Measurements from ENCODE around the gene CACNB4. TPM values are rescaled to one million over a fixed set of nuclear protein-coding genes. Genes with fewer than 3 reads are reported as not detected.

Gene CACNB4
- total RNA-seq, 3 donors from 2014 or later, result 0.05 to 0.26 (median 0.15) TPM

DNA sequence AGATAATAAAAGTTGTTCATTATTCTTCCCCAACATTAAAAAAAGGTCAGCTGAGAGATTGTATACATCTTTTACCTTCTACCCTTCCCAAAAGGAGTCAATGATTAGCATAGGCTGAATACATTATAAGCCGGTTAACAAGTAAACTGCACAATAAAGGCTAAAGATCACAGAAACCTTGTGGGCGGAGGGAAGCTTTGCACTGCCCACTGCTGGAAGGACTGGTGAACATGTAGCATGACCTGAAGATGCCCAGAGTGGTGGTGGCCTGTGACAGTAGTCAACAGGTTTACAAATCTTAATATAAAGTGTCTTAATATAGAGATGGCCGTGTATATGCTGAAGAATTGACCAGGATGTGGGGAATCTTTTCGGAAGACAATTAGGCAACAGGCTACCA lies 306.3 kb downstream of the CACNB4 start:
- DNase-seq, result no peak
- Mint-ChIP-seq H3K4me3 (no peak overlapping the region), H3K9me3 (no peaks in the 10 kb centered on the region), H3K36me3 (ENCODE audit: insufficient read depth) (peaks cover 24% of the 10 kb centered on the region), H3K4me1 (ENCODE audit: low read depth) (no peaks in the 10 kb centered on the region), H3K27me3 (ENCODE audit: low read depth) (no peaks in the 10 kb centered on the region)
- no peak for ATAC-seq

DNA sequence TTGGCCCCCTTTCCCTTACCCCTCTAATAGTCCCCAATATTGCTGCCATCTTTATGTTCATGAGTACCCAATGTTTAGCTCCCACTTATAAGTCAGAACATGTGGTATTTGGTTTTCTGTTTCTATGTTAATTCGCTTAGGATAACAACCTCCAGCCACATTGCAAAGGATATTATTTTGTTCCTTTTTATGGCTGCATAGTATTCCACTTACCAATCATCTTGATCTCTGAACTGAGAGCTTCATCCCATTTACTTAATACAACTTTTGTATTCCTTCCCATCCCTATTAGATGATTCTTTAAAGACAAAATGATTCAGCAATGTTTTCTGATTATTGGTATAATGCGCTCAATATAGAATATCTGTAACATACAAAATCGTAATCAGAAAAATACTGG lies 307.3 kb downstream of the CACNB4 start:
- no peak overlapping the region for H3K4me3 Mint-ChIP-seq
- no peak for ATAC-seq
- H3K9me3 Mint-ChIP-seq, result no peaks in the 10 kb centered on the region
- DNase-seq, result no peak
- H3K27me3 Mint-ChIP-seq (ENCODE audit: low read depth), result no peaks in the 10 kb centered on the region
- H3K36me3 Mint-ChIP-seq (ENCODE audit: insufficient read depth), result peaks cover 21% of the 10 kb centered on the region
- no peaks in the 10 kb centered on the region for H3K4me1 Mint-ChIP-seq (ENCODE audit: low read depth)

DNA sequence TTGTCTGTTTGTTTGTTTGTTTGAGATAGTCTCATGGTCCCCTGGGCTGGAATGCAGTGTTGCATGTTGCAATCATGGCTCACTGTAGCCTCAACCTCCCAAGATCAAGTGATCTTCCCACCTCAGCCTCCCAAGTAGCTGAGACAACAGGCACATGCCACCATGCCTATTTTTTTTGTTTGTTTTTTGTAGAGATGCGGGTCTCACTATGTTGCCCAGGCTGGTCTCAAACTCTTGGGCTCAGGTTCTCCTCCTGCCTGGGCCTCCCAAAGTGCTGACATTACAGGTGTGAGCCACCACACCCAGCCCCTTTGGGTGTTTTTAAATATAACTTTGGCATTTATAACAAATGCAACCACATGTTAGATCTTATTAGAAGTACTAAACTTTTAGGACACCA lies 308.2 kb downstream of the CACNB4 start:
- no peak overlapping the region for H3K4me3 Mint-ChIP-seq
- no peak for DNase-seq
- no peaks in the 10 kb centered on the region for H3K4me1 Mint-ChIP-seq (ENCODE audit: low read depth)
- no peak for ATAC-seq
- no peaks in the 10 kb centered on the region for H3K27me3 Mint-ChIP-seq (ENCODE audit: low read depth)
- H3K9me3 Mint-ChIP-seq, result no peaks in the 10 kb centered on the region
- peaks cover 25% of the 10 kb centered on the region for H3K36me3 Mint-ChIP-seq (ENCODE audit: insufficient read depth)

DNA sequence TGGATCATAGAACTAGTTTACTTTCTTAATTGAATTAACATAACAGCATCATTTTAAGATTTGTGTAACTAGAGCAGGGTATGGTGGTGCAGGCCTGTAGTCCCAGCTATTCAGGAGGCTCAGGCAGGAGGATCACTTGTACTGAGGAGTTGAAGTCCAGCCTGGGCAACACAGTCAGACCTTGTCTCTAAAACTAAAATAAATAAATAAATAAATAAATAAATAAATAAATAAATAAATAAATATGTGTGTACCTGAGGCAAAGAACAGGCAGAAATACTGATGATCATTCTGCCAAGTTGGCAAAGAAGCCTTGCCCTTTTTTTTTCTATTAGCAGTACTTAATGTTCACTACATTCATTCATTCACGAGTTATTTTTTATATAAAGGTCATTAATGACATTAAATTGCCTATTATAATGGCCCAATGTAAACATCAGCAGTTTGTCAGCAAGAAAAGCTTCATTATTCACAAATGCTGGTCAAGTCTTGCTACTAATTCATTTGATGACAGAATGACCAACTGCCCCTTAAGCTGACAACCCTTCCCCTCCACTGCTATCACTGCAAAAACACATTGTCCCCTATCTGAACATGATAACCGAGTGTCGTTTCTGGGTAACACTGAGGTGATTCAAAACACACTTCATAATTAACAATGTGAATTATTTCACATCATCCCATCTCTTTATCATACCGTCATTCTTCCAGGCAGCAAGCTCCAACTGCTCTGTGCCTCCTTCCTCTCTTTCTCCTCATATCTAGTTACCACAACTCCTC lies 309.6 kb downstream of the CACNB4 start:
- Mint-ChIP-seq H3K4me3 (no peak overlapping the region), H3K4me1 (ENCODE audit: low read depth) (no peaks in the 10 kb centered on the region), H3K36me3 (ENCODE audit: insufficient read depth) (peaks cover 34% of the 10 kb centered on the region), H3K9me3 (no peaks in the 10 kb centered on the region), H3K27me3 (ENCODE audit: low read depth) (no peaks in the 10 kb centered on the region)
- ATAC-seq, result no peak
- DNase-seq, result no peak

DNA sequence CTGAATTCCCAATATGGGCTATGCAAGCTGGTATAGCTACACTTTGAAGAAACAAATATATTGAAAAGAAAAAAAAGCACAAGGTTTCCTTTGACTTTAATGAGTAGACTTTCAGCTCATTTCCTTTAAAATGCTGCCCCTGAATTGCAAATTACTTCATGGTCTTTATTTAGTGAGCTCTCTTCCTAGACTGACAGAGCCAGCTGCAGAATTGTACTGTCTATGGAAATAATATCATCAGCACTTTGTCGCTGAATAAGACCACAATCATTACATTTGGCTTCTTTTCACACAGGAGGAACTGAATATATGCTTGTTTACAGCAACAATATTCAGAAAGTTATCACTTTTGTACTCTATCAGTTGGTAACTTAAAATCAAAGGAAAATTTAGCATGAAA lies 312.4 kb downstream of the CACNB4 start:
- Mint-ChIP-seq H3K4me3 (no peak overlapping the region), H3K4me1 (ENCODE audit: low read depth) (no peaks in the 10 kb centered on the region), H3K9me3 (no peaks in the 10 kb centered on the region), H3K36me3 (ENCODE audit: insufficient read depth) (peaks cover 37% of the 10 kb centered on the region), H3K27me3 (ENCODE audit: low read depth) (no peaks in the 10 kb centered on the region)
- no peak for DNase-seq
- ATAC-seq, result no peak

DNA sequence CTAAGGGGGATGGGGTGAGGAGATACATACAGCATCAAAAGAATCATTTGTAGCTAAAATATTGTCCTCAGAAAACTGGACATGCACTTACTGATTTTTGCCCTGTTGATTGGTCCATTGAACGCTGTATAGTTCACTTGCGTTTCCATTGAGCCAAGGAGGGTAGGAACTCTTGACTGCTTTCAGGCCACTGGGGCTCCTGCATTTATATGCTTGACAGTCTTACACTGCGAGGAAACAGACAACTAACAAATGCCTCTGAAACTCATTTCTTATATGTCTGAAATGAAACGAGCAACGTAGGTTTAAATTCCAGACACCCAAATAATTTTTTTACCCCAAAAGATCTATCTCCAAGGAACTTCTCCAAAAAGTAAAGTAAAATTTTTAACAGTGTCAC lies 312.8 kb downstream of the CACNB4 start:
- no peaks in the 10 kb centered on the region for H3K4me1 Mint-ChIP-seq (ENCODE audit: low read depth)
- H3K36me3 Mint-ChIP-seq (ENCODE audit: insufficient read depth), result peaks cover 38% of the 10 kb centered on the region
- H3K27me3 Mint-ChIP-seq (ENCODE audit: low read depth), result no peaks in the 10 kb centered on the region
- no peaks in the 10 kb centered on the region for H3K9me3 Mint-ChIP-seq
- no peak overlapping the region for H3K4me3 Mint-ChIP-seq
- DNase-seq (no peak), ATAC-seq (no peak)

DNA sequence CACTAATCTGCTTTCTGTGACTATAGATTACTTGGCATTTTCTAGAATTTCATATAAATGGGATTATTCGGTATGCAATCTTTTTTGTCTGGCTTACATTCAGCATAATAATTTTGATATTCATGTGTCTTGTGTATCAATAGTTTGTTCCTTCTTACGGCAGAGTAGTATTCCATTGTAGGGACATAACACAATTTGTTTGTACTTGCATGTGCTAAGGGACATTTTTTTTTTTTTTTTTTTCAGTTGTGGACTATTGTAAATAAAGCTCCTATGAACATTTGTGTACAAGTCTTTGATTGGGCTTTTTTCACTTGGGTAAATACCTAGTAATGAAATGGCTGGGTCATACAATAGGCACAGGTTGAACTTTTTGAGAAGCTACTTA lies 315.7 kb downstream of the CACNB4 start:
- H3K36me3 Mint-ChIP-seq (ENCODE audit: insufficient read depth), result peaks cover 50% of the 10 kb centered on the region
- H3K4me1 Mint-ChIP-seq (ENCODE audit: low read depth), result no peaks in the 10 kb centered on the region
- ATAC-seq, result no peak
- peaks cover 3% of the 10 kb centered on the region for H3K9me3 Mint-ChIP-seq
- H3K4me3 Mint-ChIP-seq, result no peak overlapping the region
- no peak for DNase-seq
- no peaks in the 10 kb centered on the region for H3K27me3 Mint-ChIP-seq (ENCODE audit: low read depth)

Other genes starting within 250 kb of the CACNB4 start
- gene STAM2, start 76.7 kb upstream of the CACNB4 start, total RNA-seq, result 10 to 100 TPM; 23.0 to 23.7 (median 23.1) TPM
- gene FMNL2, start 236.1 kb upstream of the CACNB4 start, total RNA-seq, result 1 to 10 TPM in 2 of 3 donors, under 1 TPM in 1; 0.63 to 3.2 (median 1.4) TPM